Measurements from ENCODE around the gene AQP11.
"Not testable (repeated sequence)": the region's sequence is repeated elsewhere in the genome, so short reads cannot be mapped to it uniquely, and the experiment has no call there.

Gene AQP11

DNA sequence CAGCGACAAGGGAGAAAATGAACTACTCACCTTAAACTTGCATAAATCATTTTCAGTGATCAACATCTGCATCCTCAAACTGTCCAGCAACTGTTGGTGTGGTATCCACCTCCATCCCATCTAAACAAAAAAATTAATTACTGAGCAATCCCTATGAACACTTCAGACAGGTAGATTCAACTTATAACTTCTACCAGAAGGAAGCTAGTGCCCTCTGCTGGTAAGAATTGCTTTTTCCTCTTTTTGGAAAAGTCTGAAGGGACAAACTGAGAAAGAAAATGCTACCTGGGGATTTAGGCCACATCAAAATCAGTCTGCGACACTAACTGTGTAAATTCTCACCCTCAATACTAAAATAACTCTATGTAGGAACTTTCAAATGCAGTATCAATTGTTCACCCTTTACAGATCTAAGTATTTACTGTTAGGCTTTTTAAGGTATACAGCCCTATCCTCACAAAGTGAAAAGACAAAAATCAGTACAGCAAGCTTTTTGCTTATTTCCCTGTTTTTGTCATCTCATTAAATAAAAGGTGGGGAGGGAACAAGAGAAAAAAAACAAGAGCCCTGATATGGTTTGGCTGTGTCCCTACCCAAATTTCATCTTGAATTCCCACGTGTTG lies 29.9 kb downstream of the AQP11 start:
- TF ChIP-seq RARB (CRISPR knock-in tag; IDR thresholded peaks at IDR 0.05) (no peak), ZFP30 (CRISPR knock-in tag; IDR thresholded peaks at IDR 0.05) (no peak), TOX (CRISPR knock-in tag; IDR thresholded peaks at IDR 0.05; ENCODE audit: borderline replicate concordance) (no peak), TCF4 (CRISPR knock-in tag; IDR thresholded peaks at IDR 0.05; ENCODE audit: borderline replicate concordance) (no peak), ZNF565 (CRISPR knock-in tag; conservative IDR thresholded peaks at IDR 0.05; ENCODE audit: low read depth) (no peak), CSRNP3 (CRISPR knock-in tag; IDR thresholded peaks at IDR 0.05) (no peak)
- peak; percentile 69 for ATAC-seq

GRCh38 chr11:77630157-77630710 lies 40.5 kb downstream of the AQP11 start:
- TF ChIP-seq TCF4 (CRISPR knock-in tag; IDR thresholded peaks at IDR 0.05; ENCODE audit: borderline replicate concordance) (no peak), CREB5 (CRISPR knock-in tag; IDR thresholded peaks at IDR 0.05; ENCODE audit: low read depth) (no peak), ZNF70 (CRISPR knock-in tag; IDR thresholded peaks at IDR 0.05) (no peak), ZC3H10 (CRISPR knock-in tag; IDR thresholded peaks at IDR 0.05) (no peak), ARNTL (CRISPR knock-in tag; IDR thresholded peaks at IDR 0.05; ENCODE audit: borderline replicate concordance, low read depth) (no peak), ZFP3 (CRISPR knock-in tag; IDR thresholded peaks at IDR 0.05) (no peak), OSR1 (CRISPR knock-in tag; IDR thresholded peaks at IDR 0.05) (no peak), BACH2 (CRISPR knock-in tag; IDR thresholded peaks at IDR 0.05; ENCODE audit: borderline replicate concordance) (no peak), ZFP30 (CRISPR knock-in tag; IDR thresholded peaks at IDR 0.05) (no peak), ESRRG (CRISPR knock-in tag; IDR thresholded peaks at IDR 0.05) (no peak), GLIS3 (CRISPR knock-in tag; IDR thresholded peaks at IDR 0.05) (no peak)
- TF ChIP-seq, protein P1, sequence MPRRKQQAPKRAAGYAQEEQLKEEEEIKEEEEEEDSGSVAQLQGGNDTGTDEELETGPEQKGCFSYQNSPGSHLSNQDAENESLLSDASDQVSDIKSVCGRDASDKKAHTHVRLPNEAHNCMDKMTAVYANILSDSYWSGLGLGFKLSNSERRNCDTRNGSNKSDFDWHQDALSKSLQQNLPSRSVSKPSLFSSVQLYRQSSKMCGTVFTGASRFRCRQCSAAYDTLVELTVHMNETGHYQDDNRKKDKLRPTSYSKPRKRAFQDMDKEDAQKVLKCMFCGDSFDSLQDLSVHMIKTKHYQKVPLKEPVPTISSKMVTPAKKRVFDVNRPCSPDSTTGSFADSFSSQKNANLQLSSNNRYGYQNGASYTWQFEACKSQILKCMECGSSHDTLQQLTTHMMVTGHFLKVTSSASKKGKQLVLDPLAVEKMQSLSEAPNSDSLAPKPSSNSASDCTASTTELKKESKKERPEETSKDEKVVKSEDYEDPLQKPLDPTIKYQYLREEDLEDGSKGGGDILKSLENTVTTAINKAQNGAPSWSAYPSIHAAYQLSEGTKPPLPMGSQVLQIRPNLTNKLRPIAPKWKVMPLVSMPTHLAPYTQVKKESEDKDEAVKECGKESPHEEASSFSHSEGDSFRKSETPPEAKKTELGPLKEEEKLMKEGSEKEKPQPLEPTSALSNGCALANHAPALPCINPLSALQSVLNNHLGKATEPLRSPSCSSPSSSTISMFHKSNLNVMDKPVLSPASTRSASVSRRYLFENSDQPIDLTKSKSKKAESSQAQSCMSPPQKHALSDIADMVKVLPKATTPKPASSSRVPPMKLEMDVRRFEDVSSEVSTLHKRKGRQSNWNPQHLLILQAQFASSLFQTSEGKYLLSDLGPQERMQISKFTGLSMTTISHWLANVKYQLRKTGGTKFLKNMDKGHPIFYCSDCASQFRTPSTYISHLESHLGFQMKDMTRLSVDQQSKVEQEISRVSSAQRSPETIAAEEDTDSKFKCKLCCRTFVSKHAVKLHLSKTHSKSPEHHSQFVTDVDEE (CRISPR knock-in tag; IDR thresholded peaks at IDR 0.05), result no peak
- ATAC-seq, result no peak

DNA sequence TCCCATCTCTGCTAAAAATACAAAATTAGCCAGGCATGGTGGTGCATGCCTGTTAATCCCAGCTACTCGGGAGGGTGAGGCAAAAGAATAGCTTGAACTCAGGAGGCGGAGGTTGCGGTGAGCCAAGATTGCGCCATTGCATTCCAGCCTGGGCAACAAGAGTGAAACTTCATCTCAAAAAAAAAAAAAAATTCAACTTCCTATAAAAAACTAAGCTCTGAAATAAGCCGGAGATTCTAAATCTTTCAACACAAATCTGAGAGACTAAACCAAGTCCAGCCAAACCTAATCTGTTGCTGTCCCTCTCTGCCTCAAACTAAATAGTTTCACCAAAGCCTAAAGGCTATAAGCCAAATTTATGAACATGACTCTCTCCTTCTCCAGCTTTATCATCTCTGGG lies 44.2 kb downstream of the AQP11 start:
- not testable (repeated sequence) for ATAC-seq

DNA sequence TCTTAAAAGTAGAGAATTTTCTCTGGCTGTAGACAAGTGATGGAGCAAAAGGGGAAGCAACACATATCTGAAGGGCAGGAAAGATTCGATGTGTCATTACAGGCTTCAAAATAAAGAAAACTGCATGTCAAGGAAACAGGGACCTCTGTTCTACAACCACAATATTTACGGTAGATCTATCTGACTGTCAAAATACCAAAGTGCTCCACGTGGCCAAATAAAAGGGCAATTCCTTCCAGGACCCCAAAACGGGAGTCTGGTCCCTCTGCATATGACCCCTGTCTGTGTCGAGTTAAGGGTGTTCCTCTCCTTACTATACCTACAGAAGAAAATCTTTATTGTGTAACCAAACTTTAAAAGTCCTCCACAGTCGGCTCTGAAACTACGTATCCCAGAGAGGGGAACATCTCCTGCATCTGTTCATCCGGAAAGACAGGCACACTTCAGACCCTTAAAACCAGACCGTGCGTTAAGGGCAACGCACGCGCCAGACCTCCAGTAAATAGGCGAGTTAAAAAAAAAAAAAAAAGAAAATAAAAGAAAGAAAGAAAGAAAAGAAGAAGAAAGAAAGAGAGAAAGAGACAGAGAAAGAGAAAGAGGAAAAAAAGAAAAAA lies 47.1 kb downstream of the AQP11 start:
- ATAC-seq, result peak; percentile 12
- no peak for TF ChIP-seq BACH2 (CRISPR knock-in tag; IDR thresholded peaks at IDR 0.05; ENCODE audit: borderline replicate concordance)
- no peak for TF ChIP-seq PATZ1 (CRISPR knock-in tag; IDR thresholded peaks at IDR 0.05; ENCODE audit: borderline replicate concordance)
- no peak for TF ChIP-seq ZNF70 (CRISPR knock-in tag; IDR thresholded peaks at IDR 0.05)
- TF ChIP-seq ARNTL (CRISPR knock-in tag; IDR thresholded peaks at IDR 0.05; ENCODE audit: borderline replicate concordance, low read depth), result no peak
- no peak for TF ChIP-seq ZFP30 (CRISPR knock-in tag; IDR thresholded peaks at IDR 0.05)
- TF ChIP-seq ZNF565 (CRISPR knock-in tag; conservative IDR thresholded peaks at IDR 0.05; ENCODE audit: low read depth), result no peak
